GM10847 (cell line): Measurements from ENCODE around the gene TNFRSF14.
A peak's percentile ranks its signal among the peaks of the same experiment; 100 is the strongest.

ENCODE experiments used
- POLR2A ChIP-seq: IDR thresholded peaks from 2 replicates; pipeline ENCODE4 v1.6.1; 2011; ENCODE audit not compliant: insufficient read length; ENCODE audit errors: extremely low read depth

The TNFRSF14 gene

DNA sequence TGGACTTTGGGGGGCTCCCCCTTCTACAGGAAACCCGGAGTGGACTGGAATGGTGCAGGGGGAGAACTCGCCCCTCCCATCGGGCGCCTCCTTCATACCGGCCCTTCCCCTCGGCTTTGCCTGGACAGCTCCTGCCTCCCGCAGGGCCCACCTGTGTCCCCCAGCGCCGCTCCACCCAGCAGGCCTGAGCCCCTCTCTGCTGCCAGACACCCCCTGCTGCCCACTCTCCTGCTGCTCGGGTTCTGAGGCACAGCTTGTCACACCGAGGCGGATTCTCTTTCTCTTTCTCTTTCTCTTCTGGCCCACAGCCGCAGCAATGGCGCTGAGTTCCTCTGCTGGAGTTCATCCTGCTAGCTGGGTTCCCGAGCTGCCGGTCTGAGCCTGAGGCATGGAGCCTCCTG lies at the start of gene TNFRSF14:
TNFRSF14 (plus strand) TSS at position 95 of the 401 bp plus-strand sequence; CDS start at position 389, 294 bp downstream.
- peak; percentile 26 for TF ChIP-seq POLR2A

DNA sequence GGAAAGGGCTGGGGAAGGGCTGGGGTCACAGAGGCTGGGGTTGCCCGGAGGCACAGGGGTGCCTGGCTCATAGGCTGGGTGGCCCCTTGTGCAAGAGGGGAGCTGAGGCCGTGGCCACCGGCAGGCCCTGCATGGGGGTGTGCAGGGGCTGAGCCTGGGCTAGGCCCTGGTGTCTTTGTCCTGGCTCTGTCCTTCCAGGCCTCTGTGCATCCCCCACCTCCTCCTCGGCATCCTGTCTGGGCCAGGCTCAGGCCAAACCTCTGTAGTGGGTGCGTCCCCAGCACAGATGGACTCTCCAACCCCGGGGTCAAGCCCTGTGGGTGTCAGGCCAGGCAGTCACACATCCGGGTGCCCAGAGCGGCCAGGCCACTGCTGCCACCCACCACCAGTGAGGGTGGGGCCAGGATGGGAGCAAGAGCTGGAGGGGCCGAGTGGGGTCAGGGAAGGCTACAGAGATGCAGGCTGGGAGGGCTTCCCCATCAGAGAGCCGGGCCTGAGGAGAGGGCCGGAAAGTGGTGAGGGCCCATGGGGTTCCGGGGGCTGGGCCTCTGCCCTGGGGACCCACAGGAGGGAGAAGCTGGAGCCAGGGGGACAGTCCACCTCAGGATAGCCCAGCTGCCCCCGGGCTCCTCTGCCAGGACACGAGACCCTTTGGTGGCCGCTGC lies 49.1 kb upstream of the TNFRSF14 start:
- TF ChIP-seq POLR2A = no peak

GRCh38 chr1:2507744-2508155 lies 48.4 kb upstream of the TNFRSF14 start:
- TF ChIP-seq POLR2A = no peak

GRCh38 chr1:2508180-2508579 lies 48.0 kb upstream of the TNFRSF14 start:
- TF ChIP-seq POLR2A = no peak

DNA sequence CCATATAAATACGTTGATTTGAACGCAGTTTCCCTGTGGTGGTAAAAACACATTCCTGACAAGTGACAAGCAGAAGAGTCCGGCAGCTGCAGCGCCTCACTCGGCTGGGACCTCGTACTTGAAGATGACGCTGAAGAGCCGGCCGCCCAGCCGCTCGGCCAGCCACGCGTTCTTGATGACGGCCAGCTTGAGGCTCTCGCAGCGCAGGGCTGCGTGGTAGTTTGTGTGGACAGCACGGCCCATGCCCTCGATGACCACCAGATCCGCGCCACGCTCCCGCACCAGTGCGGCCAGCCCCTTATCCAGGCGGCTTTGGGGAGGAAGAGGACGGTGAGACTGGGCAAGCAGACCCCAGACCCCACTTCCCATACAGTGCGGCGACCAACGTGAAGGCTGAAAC lies 47.4 kb upstream of the TNFRSF14 start:
- no peak for TF ChIP-seq POLR2A

GRCh38 chr1:2509589-2509988 lies 46.6 kb upstream of the TNFRSF14 start:
- no peak for TF ChIP-seq POLR2A

- no peak for TF ChIP-seq POLR2A
These were observed 45.6 kb upstream of the TNFRSF14 start for GRCh38 chr1:2510366-2511155.

DNA sequence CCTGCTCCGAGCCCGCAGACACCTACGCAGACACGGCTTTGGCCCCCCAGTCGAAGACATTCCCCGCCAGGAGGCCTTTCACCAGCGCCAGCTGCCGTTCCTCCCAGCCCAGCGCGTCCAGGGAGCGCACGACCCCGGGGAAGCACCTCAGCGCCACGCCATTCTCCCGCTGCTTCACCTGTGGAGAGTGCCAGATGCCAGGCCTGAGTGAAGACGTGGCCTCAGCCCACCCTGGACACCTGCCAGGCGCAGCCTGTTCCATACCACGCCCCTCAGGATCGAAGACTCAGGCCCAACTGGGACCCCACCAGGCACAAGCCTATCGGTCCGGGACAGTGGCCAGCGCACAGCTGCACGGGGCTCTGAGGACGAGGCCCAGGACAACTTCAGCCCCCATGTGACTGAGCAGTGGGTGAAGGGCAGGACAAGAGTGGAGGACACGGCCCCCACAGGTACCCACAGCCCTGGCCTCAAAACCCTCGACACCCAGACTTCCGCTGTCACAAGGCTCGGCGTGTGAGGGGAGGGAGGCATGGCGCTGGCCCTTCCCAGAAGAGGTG lies 43.2 kb upstream of the TNFRSF14 start:
- no peak for TF ChIP-seq POLR2A

DNA sequence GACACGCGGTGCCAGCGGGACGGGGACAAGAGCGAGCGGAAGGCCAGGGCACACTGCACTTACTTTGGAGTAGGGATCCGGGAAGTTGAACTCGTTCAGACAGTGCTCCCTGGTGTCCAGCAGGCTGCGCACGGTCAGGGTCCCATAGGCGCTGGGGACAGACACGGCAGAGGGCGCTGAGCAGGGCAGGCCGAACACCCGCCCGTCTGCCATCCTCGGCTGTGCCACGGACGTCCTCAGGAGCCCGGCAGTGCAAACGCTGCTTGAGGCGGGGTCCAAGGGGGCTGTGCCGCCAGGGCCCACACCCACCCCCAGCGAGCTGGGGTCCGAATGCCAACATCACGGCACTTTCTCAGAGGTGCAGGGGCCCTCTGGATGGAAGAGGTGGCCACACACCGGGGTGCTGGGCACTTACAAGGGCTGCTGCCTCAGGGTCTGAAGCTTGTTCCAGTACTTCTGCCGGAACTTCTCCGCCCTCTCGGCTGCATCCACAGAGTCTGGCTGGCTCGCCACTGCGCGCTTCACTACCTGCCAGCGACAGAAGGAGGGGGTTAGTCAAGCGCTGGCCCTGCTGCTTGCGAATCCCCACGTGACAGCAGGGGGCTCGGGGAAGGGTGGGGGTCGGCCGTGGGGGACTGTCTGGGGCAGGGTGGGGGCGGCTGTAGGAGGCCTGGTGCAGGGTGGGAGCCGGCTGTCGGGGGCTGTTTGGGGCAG lies 42.1 kb upstream of the TNFRSF14 start:
- TF ChIP-seq POLR2A = no peak

- TF ChIP-seq POLR2A = no peak
These were observed 41.1 kb upstream of the TNFRSF14 start for GRCh38 chr1:2514863-2515762.

GRCh38 chr1:2515763-2516080 lies 40.4 kb upstream of the TNFRSF14 start:
- no peak for TF ChIP-seq POLR2A

GRCh38 chr1:2516124-2516523 lies 40.0 kb upstream of the TNFRSF14 start:
- no peak for TF ChIP-seq POLR2A

- no peak for TF ChIP-seq POLR2A
These were observed 39.2 kb upstream of the TNFRSF14 start for GRCh38 chr1:2516946-2517345.

DNA sequence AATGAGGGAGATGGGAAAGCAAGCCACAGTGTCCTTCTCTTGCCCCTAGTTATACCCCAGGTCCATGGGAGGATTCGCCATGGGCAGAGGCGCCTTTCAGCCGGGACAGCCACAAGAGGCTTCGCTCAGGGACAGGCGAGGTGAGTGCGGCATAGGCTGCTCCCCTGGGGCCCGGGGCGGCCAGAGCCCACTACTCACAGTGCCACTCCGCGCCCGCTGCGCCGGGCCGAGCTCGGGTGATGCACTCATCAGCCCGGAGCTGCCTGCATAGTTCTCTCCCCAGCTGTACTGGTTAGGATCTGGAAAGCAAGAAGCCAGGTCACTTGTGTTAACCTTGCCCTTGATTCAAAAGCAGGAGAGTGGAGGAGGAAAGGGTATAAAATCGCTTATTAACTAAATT lies 38.2 kb upstream of the TNFRSF14 start:
- no peak for TF ChIP-seq POLR2A

DNA sequence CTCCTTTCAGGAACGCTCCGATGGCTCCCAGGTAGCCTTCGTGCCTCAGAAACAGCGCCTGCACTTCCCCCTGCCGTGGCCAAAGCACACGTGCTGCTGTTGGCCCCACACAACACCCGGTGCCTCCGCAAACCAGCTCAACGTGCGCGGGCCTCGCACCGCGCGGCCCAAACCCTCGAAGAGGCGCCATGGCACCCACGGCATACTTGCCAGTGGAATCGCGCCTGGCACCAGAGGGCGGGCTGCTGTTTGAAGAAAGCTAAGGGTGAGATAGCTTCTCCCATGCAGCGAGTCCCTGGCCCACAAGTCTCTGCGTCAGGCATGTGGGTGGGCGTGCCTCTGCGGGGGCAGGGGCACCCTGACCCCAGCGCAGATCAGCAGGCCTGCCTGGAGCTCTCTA lies 37.6 kb upstream of the TNFRSF14 start:
- TF ChIP-seq POLR2A = no peak
